Tibial nerve (tissue), 4 donors: ENCODE measurements around the gene MXI1.

Experiments used
- EP300 ChIP-seq, 2 donors: sonication (generic); formaldehyde crosslinking; IDR thresholded peaks; one replicate each; pipeline ENCODE4 v1.6.1; 2017; ENCODE audit warnings: antibody characterized with exemption in 2 of 2, mild to moderate bottlenecking in 1 of 2
- POLR2A ChIP-seq, 2 donors: fragments of 450-650 bp; IDR thresholded peaks; one replicate each; pipeline ENCODE4 v1.6.1; 2017; ENCODE audit warnings: antibody characterized with exemption in 2 of 2, mild to moderate bottlenecking in 2 of 2, moderate library complexity in 2 of 2
- TF ChIP-seq, protein P1 (sequence below), 5 experiments: fragments of 200-600 bp in 3 of 5; fragments of 450-650 bp in 2 of 5; sonication (generic) in 3 of 5; IDR thresholded peaks; one replicate each; pipeline ENCODE4 v1.5.1; 2016 to 2019; ENCODE audit warnings: antibody characterized with exemption in 5 of 5, mild to moderate bottlenecking in 3 of 5, moderate library complexity in 2 of 5

DNA sequence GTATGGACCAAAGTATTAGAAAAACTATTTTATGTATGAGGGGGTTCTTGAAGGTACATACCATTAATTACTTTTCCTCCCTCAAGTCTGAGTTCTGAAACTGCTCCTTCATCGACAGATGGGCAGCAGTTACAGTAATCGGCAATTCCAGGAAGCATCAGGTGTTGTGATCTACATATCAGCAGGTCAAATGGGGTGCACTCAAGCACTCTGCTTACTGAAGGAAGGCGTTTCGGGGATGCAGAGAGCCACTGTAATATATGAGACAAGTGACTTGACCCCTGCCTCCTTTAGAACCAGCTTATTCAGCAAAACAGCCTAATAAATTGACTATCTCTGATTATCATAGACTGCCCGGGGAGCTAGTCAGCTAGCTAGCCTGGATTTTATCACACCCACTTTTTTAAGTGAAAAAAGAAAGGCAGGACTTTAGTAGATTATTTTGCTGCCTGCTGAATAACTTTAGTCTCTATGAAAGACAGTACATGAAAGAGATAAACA lies 93.1 kb downstream of the MXI1 start:
- TF ChIP-seq, protein P1, sequence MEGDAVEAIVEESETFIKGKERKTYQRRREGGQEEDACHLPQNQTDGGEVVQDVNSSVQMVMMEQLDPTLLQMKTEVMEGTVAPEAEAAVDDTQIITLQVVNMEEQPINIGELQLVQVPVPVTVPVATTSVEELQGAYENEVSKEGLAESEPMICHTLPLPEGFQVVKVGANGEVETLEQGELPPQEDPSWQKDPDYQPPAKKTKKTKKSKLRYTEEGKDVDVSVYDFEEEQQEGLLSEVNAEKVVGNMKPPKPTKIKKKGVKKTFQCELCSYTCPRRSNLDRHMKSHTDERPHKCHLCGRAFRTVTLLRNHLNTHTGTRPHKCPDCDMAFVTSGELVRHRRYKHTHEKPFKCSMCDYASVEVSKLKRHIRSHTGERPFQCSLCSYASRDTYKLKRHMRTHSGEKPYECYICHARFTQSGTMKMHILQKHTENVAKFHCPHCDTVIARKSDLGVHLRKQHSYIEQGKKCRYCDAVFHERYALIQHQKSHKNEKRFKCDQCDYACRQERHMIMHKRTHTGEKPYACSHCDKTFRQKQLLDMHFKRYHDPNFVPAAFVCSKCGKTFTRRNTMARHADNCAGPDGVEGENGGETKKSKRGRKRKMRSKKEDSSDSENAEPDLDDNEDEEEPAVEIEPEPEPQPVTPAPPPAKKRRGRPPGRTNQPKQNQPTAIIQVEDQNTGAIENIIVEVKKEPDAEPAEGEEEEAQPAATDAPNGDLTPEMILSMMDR (IDR thresholded peaks at IDR 0.05), result no peak
- TF ChIP-seq POLR2A (IDR thresholded peaks at IDR 0.05) (no peak), EP300 (IDR thresholded peaks at IDR 0.05) (no peak)
